KMS-11 (cell line): ENCODE measurements around the gene PRDX2.

Source experiments
- H2AFZ ChIP-seq: fragments of 200-600 bp; sonication (generic); 2 replicates; pipeline ENCODE4 v1.6.1; 2016; ENCODE audit warnings: antibody characterized with exemption, mixed run types, low read depth
- H3K27ac ChIP-seq: fragments of 200-600 bp; sonication (generic); 2 replicates; pipeline ENCODE4 v1.6.1; 2016; ENCODE audit warnings: mild to moderate bottlenecking, mixed run types
- H3K27me3 ChIP-seq: fragments of 200-600 bp; sonication (generic); 2 replicates; pipeline ENCODE4 v1.6.1; 2017; ENCODE audit warnings: mild to moderate bottlenecking, low read depth, mixed run types, moderate library complexity; ENCODE audit not compliant: insufficient read depth
- H3K36me3 ChIP-seq: fragments of 200-600 bp; sonication (generic); 2 replicates; pipeline ENCODE4 v1.6.1; 2017; ENCODE audit warnings: mild to moderate bottlenecking, mixed run types; ENCODE audit not compliant: insufficient read depth
- H3K4me1 ChIP-seq: fragments of 200-600 bp; sonication (generic); 2 replicates; pipeline ENCODE4 v1.6.1; 2016; ENCODE audit warnings: mild to moderate bottlenecking, low read depth, mixed run types; ENCODE audit not compliant: poor library complexity, severe bottlenecking
- H3K4me2 ChIP-seq: fragments of 200-600 bp; sonication (generic); 2 replicates; pipeline ENCODE4 v1.7.0; 2016; ENCODE audit warnings: mild to moderate bottlenecking, mixed run types
- H3K4me3 ChIP-seq: fragments of 200-600 bp; sonication (generic); IDR thresholded peaks from 2 replicates; pipeline ENCODE4 v1.6.1; 2017; ENCODE audit warnings: low read depth, low read length, mixed read lengths; ENCODE audit not compliant: insufficient read depth
- H3K79me2 ChIP-seq: fragments of 200-600 bp; sonication (generic); 2 replicates; pipeline ENCODE4 v1.6.1; 2016; ENCODE audit warnings: low read depth, mixed run types; ENCODE audit not compliant: insufficient read depth
- H3K9ac ChIP-seq: fragments of 200-600 bp; sonication (generic); 2 replicates; pipeline ENCODE4 v1.6.1; 2016; ENCODE audit warnings: mild to moderate bottlenecking, mixed run types
- H4K20me1 ChIP-seq: fragments of 200-600 bp; sonication (generic); 2 replicates; pipeline ENCODE4 v1.6.1; 2016; ENCODE audit warnings: mild to moderate bottlenecking, mixed run types; ENCODE audit not compliant: insufficient read depth
- CTCF ChIP-seq: fragments of 200-600 bp; sonication (generic); conservative IDR thresholded peaks from 2 replicates; pipeline ENCODE4 v1.6.1; 2017; ENCODE audit warnings: low read depth, mild to moderate bottlenecking, antibody characterized with exemption, low read length, moderate library complexity, mixed read lengths

The PRDX2 gene

GRCh38 chr19:12815088-12815487 lies 13.5 kb upstream of the PRDX2 start:
- Histone ChIP-seq H3K27ac (no peak overlapping the region), H4K20me1 (no peaks in the 10 kb centered on the region), H3K27me3 (no peaks in the 10 kb centered on the region), H3K36me3 (no peaks in the 10 kb centered on the region), H3K4me2 (no peak overlapping the region), H2AFZ (no peak overlapping the region), H3K79me2 (no peaks in the 10 kb centered on the region), H3K4me1 (no peaks in the 10 kb centered on the region), H3K9ac (no peak overlapping the region), H3K4me3 (no peak overlapping the region)
- no peak for TF ChIP-seq CTCF

- no peaks in the 10 kb centered on the region for H3K4me1 ChIP-seq
- no peak within 1 kb of the TSS for H3K4me3 ChIP-seq
- H3K79me2 ChIP-seq = no peaks in the 10 kb centered on the region
- H3K4me2 ChIP-seq = peak within 1 kb of the TSS; percentile 81
- TF ChIP-seq CTCF = no peak
- H3K27me3 ChIP-seq = peaks cover 11% of the 10 kb centered on the region
- H3K36me3 ChIP-seq = no peaks in the 10 kb centered on the region
- peak within 1 kb of the TSS; percentile 32; the same call in 1 of the 2 replicates for H3K9ac ChIP-seq
- H2AFZ ChIP-seq = peak within 1 kb of the TSS; percentile 76
- no peaks in the 10 kb centered on the region for H4K20me1 ChIP-seq
- no peak within 1 kb of the TSS for H3K27ac ChIP-seq
These were observed 4.9 kb upstream of the PRDX2 start, which contains the start of gene RNASEH2A for GRCh38 chr19:12806242-12807081. TSS of gene RNASEH2A (plus strand) at chr19:12806584. CDS start at chr19:12806674, 90 bp downstream.

GRCh38 chr19:12804051-12804450 lies 2.5 kb upstream of the PRDX2 start:
- no peak overlapping the region for H3K4me2 ChIP-seq
- H3K27ac ChIP-seq = no peak overlapping the region

More at GRCh38 chr19:12804051-12804450, 2.5 kb upstream of the PRDX2 start:
- no peaks in the 10 kb centered on the region for H4K20me1 ChIP-seq
- TF ChIP-seq CTCF = no peak
- H3K79me2 ChIP-seq = no peaks in the 10 kb centered on the region
- no peak overlapping the region for H2AFZ ChIP-seq
- H3K9ac ChIP-seq = no peak overlapping the region
- no peak overlapping the region for H3K4me3 ChIP-seq
- H3K27me3 ChIP-seq = peaks cover 13% of the 10 kb centered on the region
- H3K4me1 ChIP-seq = no peaks in the 10 kb centered on the region
- no peaks in the 10 kb centered on the region for H3K36me3 ChIP-seq
